ENCODE measurements around the gene CDS1. TPM values are rescaled to one million over a fixed set of nuclear protein-coding genes. Genes with fewer than 3 reads are reported as not detected.

Gene CDS1
- total RNA-seq, 2 donors from 2014 or later, result 5.8 to 8.9 TPM

- no peaks in the 10 kb centered on the region for H3K4me1 ChIP-seq (ENCODE audit: control insufficient read depth, insufficient read depth, low read length)
- Mint-ChIP-seq H3K27ac (no peak overlapping the region), H3K4me3 (no peak overlapping the region), H3K4me1 (peaks cover 14% of the 10 kb centered on the region), H3K36me3 (ENCODE audit: low read depth) (peaks cover 25% of the 10 kb centered on the region), H3K27me3 (ENCODE audit: insufficient read depth) (no peaks in the 10 kb centered on the region), H3K9me3 (no peaks in the 10 kb centered on the region)
- TF ChIP-seq, protein P1, sequence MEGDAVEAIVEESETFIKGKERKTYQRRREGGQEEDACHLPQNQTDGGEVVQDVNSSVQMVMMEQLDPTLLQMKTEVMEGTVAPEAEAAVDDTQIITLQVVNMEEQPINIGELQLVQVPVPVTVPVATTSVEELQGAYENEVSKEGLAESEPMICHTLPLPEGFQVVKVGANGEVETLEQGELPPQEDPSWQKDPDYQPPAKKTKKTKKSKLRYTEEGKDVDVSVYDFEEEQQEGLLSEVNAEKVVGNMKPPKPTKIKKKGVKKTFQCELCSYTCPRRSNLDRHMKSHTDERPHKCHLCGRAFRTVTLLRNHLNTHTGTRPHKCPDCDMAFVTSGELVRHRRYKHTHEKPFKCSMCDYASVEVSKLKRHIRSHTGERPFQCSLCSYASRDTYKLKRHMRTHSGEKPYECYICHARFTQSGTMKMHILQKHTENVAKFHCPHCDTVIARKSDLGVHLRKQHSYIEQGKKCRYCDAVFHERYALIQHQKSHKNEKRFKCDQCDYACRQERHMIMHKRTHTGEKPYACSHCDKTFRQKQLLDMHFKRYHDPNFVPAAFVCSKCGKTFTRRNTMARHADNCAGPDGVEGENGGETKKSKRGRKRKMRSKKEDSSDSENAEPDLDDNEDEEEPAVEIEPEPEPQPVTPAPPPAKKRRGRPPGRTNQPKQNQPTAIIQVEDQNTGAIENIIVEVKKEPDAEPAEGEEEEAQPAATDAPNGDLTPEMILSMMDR (conservative IDR thresholded peaks at IDR 0.05), result no peak
- DNase-seq, result no peak
- no peak overlapping the region for H3K4me3 ChIP-seq (ENCODE audit: low read length)
- WGBS, 2 experiments (ENCODE audit: insufficient coverage in 1 of 2, insufficient read length in 1 of 2), result 62% methylated on average over 1 of the region's 1 CpG; no CpG with 5 or more reads in 1 of the 2 experiments
- H3K27ac ChIP-seq (ENCODE audit: low read depth, low read length), result no peak overlapping the region
- H3K9ac ChIP-seq (ENCODE audit: extremely low read depth, low read length, poor library complexity, severe bottlenecking), result no peak overlapping the region
- no peaks in the 10 kb centered on the region for H3K9me3 ChIP-seq (ENCODE audit: control insufficient read depth, low read length)
- no peaks in the 10 kb centered on the region for H3K27me3 ChIP-seq (ENCODE audit: control insufficient read depth, insufficient read depth, low read length, poor library complexity, severe bottlenecking)
- H3K36me3 ChIP-seq (ENCODE audit: control insufficient read depth, insufficient read depth, low read length), result peaks cover 14% of the 10 kb centered on the region
Measured at GRCh38 chr4:84648178-84648577, 65.3 kb downstream of the CDS1 start.

GRCh38 chr4:84648863-84649647 lies 66.1 kb downstream of the CDS1 start:
- no peak overlapping the region for H3K27ac ChIP-seq (ENCODE audit: low read depth, low read length)
- no peak overlapping the region for H3K4me3 ChIP-seq (ENCODE audit: low read length)
- H3K9me3 ChIP-seq (ENCODE audit: control insufficient read depth, low read length), result no peaks in the 10 kb centered on the region
- no peak overlapping the region for H3K27ac Mint-ChIP-seq
- TF ChIP-seq, protein P1 (conservative IDR thresholded peaks at IDR 0.05), result no peak
- peaks cover 11% of the 10 kb centered on the region for H3K36me3 ChIP-seq (ENCODE audit: control insufficient read depth, insufficient read depth, low read length)
- H3K9me3 Mint-ChIP-seq, result no peaks in the 10 kb centered on the region
- H3K36me3 Mint-ChIP-seq (ENCODE audit: low read depth), result peaks cover 25% of the 10 kb centered on the region
- H3K27me3 Mint-ChIP-seq (ENCODE audit: insufficient read depth), result no peaks in the 10 kb centered on the region
- no peak overlapping the region for H3K9ac ChIP-seq (ENCODE audit: extremely low read depth, low read length, poor library complexity, severe bottlenecking)
- WGBS, 2 experiments (ENCODE audit: insufficient coverage in 1 of 2, insufficient read length in 1 of 2), result 87 to 91% methylated on average over 6 to 10 of the region's 10 CpGs
- peaks cover 14% of the 10 kb centered on the region for H3K4me1 Mint-ChIP-seq
- no peaks in the 10 kb centered on the region for H3K27me3 ChIP-seq (ENCODE audit: control insufficient read depth, insufficient read depth, low read length, poor library complexity, severe bottlenecking)
- H3K4me3 Mint-ChIP-seq, result no peak overlapping the region
- no peaks in the 10 kb centered on the region for H3K4me1 ChIP-seq (ENCODE audit: control insufficient read depth, insufficient read depth, low read length)
- DNase-seq, result no peak

DNA sequence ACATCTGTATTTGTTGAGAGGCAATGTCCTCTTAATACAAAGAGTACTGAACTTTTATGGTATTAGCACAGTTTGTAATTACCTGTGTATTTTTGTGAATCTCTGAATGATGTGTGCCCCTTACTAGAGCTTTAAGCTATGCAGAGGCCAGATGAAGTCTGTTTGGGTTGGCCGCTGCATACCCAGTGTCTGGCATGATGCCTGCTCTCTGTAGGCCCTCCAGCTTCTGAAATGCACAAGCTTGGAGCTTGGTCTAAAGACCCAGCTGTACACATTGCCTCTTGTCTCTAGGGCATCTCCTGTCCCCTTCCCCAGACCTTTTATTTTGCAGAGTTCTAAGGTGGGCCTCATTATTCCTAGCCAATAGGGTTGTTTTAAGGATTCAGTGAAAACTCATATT lies 68.6 kb downstream of the CDS1 start:
- no peak overlapping the region for H3K27ac Mint-ChIP-seq
- no peak overlapping the region for H3K4me3 Mint-ChIP-seq
- H3K27me3 ChIP-seq (ENCODE audit: control insufficient read depth, insufficient read depth, low read length, poor library complexity, severe bottlenecking), result no peaks in the 10 kb centered on the region
- H3K9me3 ChIP-seq (ENCODE audit: control insufficient read depth, low read length), result peaks cover 7% of the 10 kb centered on the region
- peaks cover 7% of the 10 kb centered on the region for H3K9me3 Mint-ChIP-seq
- whole genome bisulfite sequencing, 2 experiments (ENCODE audit: insufficient coverage in 1 of 2, insufficient read length in 1 of 2), result 98 to 100% methylated on average over 1 of the region's 1 CpG
- no peak for DNase-seq
- no peaks in the 10 kb centered on the region for H3K4me1 ChIP-seq (ENCODE audit: control insufficient read depth, insufficient read depth, low read length)
- TF ChIP-seq, protein P1 (conservative IDR thresholded peaks at IDR 0.05), result no peak
- no peak overlapping the region for H3K4me3 ChIP-seq (ENCODE audit: low read length)
- peaks cover 11% of the 10 kb centered on the region for H3K36me3 ChIP-seq (ENCODE audit: control insufficient read depth, insufficient read depth, low read length)
- H3K36me3 Mint-ChIP-seq (ENCODE audit: low read depth), result peaks cover 25% of the 10 kb centered on the region
- peaks cover 12% of the 10 kb centered on the region for H3K4me1 Mint-ChIP-seq
- H3K27ac ChIP-seq (ENCODE audit: low read depth, low read length), result no peak overlapping the region
- no peaks in the 10 kb centered on the region for H3K27me3 Mint-ChIP-seq (ENCODE audit: insufficient read depth)
- H3K9ac ChIP-seq (ENCODE audit: extremely low read depth, low read length, poor library complexity, severe bottlenecking), result no peak overlapping the region
